Dermis microvascular lymphatic vessel endothelial cell (primary cell): ENCODE results near the gene PKNOX2. TPM values are rescaled to one million over a fixed set of nuclear protein-coding genes. Genes with fewer than 3 reads are reported as not detected.

ENCODE experiments used
- DNase-seq, 2 donors: peaks; one replicate each; pipeline versions ENCODE4 v3.0.0 to v3.0.0-alpha.2; 2010; ENCODE audit warnings: low read depth in 2 of 2
- total RNA-seq: library from RNA; depleted of rRNA; stranded (reverse); fragments of >200 nt; gene quantifications from 2 replicates; pipeline ENCODE4 v1.2.1, GENCODE V29; 2014

PKNOX2 gene
- not detected in 2 replicates for total RNA-seq

- DNase-seq: peak in 1 of 2 donors; percentile 68
These were observed at the start of gene PKNOX2 for GRCh38 chr11:125164422-125165110. TSS of gene PKNOX2 (plus strand) at chr11:125164751. CDS start at chr11:125351306, 186,555 bp downstream.

DNA sequence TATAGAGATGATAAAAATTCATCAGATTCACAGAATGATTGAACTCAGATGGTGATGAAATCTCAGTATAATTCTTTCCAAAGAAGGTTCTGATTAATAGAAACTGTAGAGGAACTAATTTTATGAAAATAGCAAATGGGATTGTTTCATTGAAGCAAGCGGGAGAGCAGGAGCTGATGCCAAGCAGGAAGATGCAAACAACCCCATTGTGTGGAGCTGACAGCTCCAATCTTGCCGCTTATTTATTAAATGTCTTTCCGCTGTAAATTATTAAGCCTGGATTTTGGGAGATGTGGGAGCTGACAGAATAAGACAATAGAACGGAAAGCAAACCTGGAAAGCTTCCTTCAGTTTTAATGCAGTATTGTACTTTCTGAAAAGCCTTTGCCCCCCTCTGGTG, 47.1 kb upstream of the PKNOX2 start:
- no peak for DNase-seq

- no peak for DNase-seq
These were observed 41.2 kb upstream of the PKNOX2 start for GRCh38 chr11:125123194-125123946.

DNA sequence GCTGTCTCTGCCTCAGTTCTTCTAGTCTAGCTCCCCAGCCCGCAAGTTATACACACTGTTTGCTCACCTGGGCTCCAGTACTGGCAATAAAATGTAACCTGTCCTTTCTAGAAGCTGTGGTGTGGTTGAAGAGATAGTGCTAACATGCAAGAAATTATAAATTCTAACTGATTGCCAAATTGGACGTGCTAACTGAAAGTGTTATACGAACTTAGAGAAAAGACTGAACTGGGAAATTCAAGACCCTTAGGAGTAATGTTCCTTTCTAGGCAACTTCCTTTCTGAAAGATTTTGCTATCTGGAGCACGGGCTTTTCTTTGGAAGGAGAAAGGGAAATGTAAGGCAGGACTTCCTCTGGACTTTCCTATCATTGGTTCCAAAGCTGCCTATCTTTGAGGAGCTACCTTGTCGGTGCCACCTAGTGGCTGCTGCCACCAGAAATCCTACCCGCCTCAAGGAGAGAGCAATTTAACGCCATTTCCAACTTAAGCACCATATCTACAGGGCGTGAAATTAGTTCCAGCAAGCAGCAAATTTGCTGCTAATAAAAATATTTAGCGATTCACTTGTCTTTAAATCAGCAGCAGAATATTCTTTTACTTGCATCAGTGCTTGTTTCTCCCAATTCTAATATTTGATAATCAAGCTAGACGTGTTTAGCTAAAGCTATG, 40.5 kb upstream of the PKNOX2 start:
- DNase-seq: peak; percentile 16 to 49

GRCh38 chr11:125124618-125124992, 39.9 kb upstream of the PKNOX2 start:
- DNase-seq: no peak

DNA sequence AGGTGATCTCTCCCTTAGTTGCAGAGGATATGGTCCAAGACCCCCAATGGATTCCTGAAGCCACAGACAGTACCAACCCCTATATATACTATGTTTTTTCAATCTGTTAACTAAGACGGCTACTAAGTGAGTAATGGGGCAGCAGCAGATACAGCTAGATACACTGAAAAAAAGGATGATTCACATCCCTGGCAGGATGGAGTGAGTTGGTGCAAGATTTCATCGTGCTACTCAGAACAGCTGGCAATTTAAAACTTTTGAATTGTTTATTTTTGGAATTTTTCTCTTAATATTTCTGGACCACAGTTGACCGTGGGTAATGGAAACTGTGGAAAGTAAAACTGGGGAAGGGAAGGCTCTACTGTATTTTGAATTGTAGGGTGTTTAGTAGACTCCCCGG, 36.1 kb upstream of the PKNOX2 start:
- DNase-seq: no peak

DNA sequence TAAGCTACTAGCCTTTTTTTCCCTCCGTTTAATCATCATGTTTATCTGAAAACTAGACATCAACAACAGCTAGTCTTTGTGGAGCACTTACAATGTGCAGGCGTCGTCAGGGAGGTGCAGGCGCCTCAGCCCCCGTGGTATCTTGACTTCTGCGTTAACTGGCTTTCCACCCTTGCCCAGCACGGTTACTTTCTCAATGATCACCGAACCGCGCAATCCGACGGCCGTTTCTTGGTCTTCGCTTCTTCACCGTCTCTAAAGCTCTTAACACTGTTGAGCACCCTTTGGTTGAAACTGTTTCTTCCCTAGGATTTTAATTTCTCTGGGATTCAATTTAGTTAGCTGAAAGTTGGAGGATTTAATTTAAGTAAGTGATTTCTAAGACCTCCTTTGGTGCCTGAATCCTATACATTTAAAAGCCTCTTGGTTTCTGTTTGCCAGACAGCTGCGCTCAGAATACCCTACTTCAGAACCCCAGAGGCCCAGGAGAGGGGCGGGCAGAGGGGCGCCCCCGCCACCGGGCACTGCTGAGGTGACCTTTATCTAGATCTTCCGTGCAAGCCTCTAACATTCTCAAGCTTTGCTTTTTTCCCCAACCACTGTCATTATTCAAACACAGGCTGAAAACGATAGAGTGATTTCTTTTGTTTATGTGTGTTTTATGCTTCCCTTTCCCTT, 35.1 kb upstream of the PKNOX2 start:
- DNase-seq: no peak

DNA sequence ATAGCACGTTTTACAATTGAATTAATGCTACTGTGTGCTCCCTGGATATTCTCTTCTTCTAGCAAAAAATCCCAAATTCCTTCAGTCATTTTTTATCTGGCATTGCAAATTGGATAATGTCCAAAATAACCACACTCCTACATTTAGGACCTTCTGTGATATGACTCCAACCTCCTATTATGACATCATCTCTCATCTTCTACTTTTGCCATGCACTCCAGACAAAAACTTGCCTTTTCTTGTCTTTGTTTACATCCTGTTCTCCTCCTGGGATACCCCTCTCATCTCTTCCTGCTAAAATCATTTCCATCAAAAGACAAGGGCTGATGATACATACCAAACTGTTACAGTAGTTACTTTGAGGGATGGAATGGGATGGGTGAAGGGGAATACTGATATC, 32.5 kb upstream of the PKNOX2 start:
- no peak for DNase-seq

GRCh38 chr11:125132596-125132995, 32.0 kb upstream of the PKNOX2 start:
- DNase-seq: no peak

- no peak for DNase-seq
These were observed 28.6 kb upstream of the PKNOX2 start for GRCh38 chr11:125136001-125136400.

- DNase-seq: no peak
These were observed 25.6 kb upstream of the PKNOX2 start for GRCh38 chr11:125138966-125139365.

DNA sequence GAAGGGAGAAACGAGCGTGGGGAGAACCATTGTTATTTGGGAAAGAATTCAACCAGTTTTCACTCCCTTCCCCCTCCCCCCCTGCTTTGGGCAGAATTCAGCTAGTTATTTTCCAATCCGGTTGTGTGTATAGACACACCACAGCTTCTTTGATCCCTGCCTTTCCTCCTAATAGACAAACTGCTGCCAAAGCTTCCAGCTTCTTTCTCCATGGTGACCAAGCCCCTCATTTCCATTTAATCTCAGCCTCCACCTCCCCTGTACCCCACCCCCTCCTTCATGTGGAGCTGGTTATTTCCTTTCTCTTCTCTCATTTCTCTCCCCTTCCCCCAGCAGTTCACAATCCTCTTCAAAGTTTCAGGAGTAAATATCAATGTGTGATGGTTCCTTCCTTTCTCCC, 24.8 kb upstream of the PKNOX2 start:
- no peak for DNase-seq

- no peak for DNase-seq
These were observed 24.3 kb upstream of the PKNOX2 start for GRCh38 chr11:125140233-125140632.

DNA sequence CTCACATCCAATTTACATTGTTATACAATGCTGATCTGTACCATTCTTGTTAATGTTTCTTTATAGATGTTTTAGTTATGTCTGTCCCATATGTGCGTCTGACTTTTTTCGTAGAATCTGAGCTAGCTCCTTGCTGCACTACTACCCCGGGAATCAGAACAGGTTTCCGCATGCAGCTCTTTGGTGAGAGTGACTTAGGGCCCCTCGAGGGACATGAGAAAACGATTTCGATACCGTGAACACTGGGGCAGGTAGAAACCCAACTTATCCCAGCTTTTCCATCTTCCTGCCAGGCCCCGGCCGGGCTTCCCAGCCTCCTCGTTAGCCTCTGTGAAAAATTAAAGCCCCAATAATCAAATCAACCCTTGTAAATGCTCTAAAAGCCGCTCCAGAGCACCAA, 23.4 kb upstream of the PKNOX2 start:
- DNase-seq: no peak

- peak in 1 of 2 donors; percentile 29 for DNase-seq
These were observed 22.6 kb upstream of the PKNOX2 start for GRCh38 chr11:125141686-125142535.

DNA sequence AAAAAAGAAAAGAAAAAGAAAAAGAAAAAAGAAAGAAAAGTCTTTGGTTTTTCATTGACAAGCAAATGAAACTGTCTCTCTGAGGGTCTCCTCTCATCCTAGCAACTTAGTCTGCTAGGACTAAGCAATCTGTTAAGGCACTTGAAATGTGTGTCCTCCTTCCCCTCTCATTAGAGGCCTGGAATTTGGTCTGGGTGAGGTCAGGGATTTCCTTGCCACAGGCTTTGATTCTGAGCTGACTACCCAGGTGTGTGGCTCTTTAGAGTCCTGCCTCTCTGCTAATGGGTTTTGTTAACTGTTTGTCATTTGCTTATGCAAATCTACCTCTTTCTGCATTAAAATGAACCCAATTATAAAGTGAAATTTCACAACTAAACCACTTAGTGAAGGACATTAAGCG, 18.3 kb upstream of the PKNOX2 start:
- no peak for DNase-seq

GRCh38 chr11:125147280-125147679, 17.3 kb upstream of the PKNOX2 start:
- no peak for DNase-seq

DNA sequence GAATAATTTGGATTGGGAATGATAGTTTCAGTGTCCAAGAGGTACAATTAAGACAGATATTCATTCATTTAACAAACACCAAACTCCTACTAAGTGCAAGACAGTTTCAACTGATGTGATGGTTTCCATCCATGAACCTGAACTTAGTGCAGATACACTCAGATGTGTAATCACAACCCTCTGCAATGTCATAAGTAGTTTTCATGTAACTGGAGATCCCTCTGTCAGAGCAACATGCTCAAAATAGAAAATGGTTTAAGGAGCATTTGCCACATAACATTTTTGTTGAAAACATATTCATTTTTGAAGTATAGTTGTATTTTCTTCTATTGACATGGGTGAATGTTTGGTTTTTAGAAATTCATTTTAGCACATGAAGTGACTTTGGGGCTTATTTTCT, 16.5 kb upstream of the PKNOX2 start:
- no peak for DNase-seq

DNA sequence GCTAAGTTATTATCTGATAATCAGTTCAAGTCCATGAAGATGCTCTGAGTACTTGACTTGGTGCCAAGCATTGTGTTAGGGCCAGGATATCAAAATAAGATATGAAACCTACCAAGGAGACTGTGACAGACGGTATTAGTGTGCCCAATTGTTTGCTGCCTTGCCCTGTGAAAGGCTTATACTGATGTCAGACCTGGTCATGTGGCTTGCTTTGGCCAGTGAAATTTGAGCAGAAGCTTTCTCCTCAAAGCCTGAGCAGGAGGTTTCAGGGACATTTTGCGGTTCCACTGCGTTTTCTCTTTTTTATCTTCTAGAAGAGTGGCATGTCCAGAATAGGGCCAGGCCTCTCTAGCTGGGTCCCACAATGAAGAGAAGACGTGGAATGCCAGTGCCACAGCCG, 15.8 kb upstream of the PKNOX2 start:
- no peak for DNase-seq

DNA sequence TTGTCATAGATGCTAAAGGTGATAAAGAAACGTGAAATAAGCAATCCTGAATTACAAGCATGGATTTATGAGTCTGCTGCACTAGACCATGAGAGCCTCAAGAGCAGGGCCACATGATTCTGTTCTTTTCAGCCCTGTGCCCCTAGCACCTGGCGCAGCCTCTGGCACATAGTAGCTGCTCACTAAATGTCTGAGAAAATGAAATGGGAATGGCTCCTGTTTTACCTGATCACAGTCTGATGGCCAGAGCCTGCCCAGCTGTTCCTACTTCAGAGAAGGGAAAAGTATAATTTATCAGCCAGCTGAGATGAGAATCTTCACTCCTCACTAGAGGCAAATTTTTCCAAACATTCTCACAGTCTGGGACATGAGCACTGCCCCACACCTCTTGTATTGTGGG, 10.7 kb upstream of the PKNOX2 start:
- no peak for DNase-seq
